A549 (cell line): ENCODE data around the gene NTN1. TPM values are rescaled to one million over a fixed set of nuclear protein-coding genes. Genes with fewer than 3 reads are reported as not detected.

ENCODE experiments used
- ATAC-seq, 2 experiments: fragments of 200-7000 bp in 1 of 2; fragments of >200 bp in 1 of 2; cut with Nextera tagmentation in 1 of 2; cut with Tn5 transposase in 1 of 2; 3 replicates each; pipeline versions ENCODE4 v1.8.0 to v1.9.1; 2018 to 2020; ENCODE audit warnings: mild to moderate bottlenecking in 1 of 2, moderate library complexity in 1 of 2
- CTCF ChIA-PET: fragments of 300-600 bp; sonication (Branson Sonifier 250); formaldehyde crosslinking; extraction: SDS; loops from one replicate; lab custom pipeline; 2021; ENCODE audit warnings: antibody characterized with exemption, inconsistent platforms; lab: Yijun Ruan, JAX
- POLR2A ChIA-PET: fragments of 350-600 bp; formaldehyde crosslinking; extraction: SDS; loops from one replicate; lab custom pipeline; 2021; ENCODE audit warnings: antibody characterized with exemption, inconsistent platforms; lab: Yijun Ruan, JAX
- DNase-seq, 2 experiments: peaks; one replicate each; pipeline versions ENCODE4 v3.0.0 to v3.0.0-alpha.2; 2011 to 2016; ENCODE audit warnings: low read depth in 1 of 2, low spot score in 1 of 2
- FAIRE-seq: peaks from 2 replicates; lab custom pipeline; 2011; peaks lifted over from hg19 to GRCh38; lab: Jason Lieb, UNC
- H3K27ac ChIP-seq, 2 experiments: fragments of >200 bp; sonication (Bioruptor Twin); formaldehyde crosslinking; 3 replicates each; pipeline ENCODE4 v1.5.1; 2016 to 2017
- H3K4me1 ChIP-seq: fragments of >200 bp; sonication (Bioruptor Twin); formaldehyde crosslinking; 3 replicates; pipeline ENCODE4 v1.6.1; 2016
- H3K4me2 ChIP-seq: fragments of >200 bp; sonication (Bioruptor Twin); formaldehyde crosslinking; 3 replicates; pipeline ENCODE4 v1.6.1; 2016
- H3K4me3 ChIP-seq: fragments of >200 bp; sonication (Bioruptor Twin); formaldehyde crosslinking; 3 replicates; pipeline ENCODE4 v1.5.1; 2016
- H3K9me3 ChIP-seq: fragments of >200 bp; sonication (Bioruptor Twin); formaldehyde crosslinking; 3 replicates; pipeline ENCODE4 v1.6.1; 2016
- CHD4 ChIP-seq: fragments of 200-600 bp; sonication (generic); IDR thresholded peaks from 2 replicates; pipeline ENCODE4 v1.6.1; 2016; ENCODE audit warnings: antibody characterized with exemption, mild to moderate bottlenecking, borderline replicate concordance
- EHF ChIP-seq: fragments of 250-450 bp; sonication (Bioruptor Pico); IDR thresholded peaks from 2 replicates; pipeline ENCODE4 v1.5.0; 2020; ENCODE audit warnings: mild to moderate bottlenecking
- FOSL2 ChIP-seq, 2 experiments: fragments of 450-650 bp in 1 of 2; fragments of >200 bp in 1 of 2; sonication (Bioruptor Twin) in 1 of 2; formaldehyde crosslinking; IDR thresholded peaks; 2 replicates each; pipeline versions ENCODE4 v1.5.0 to v1.6.1; 2016 to 2020; ENCODE audit warnings: mild to moderate bottlenecking in 1 of 2, moderate library complexity in 1 of 2
- FOXS1 ChIP-seq: fragments of 250-450 bp; sonication (Bioruptor Pico); IDR thresholded peaks from 2 replicates; pipeline ENCODE4 v1.5.0; 2020; ENCODE audit warnings: mild to moderate bottlenecking, moderate library complexity
- GATA3 ChIP-seq: IDR thresholded peaks from 2 replicates; pipeline ENCODE4 v1.6.1; 2012; ENCODE audit warnings: borderline replicate concordance
- HOXB5 ChIP-seq: fragments of 250-450 bp; sonication (Bioruptor Pico); IDR thresholded peaks from 2 replicates; pipeline ENCODE4 v1.5.0; 2020; ENCODE audit warnings: mild to moderate bottlenecking, moderate library complexity
- JUN ChIP-seq, 2 experiments: fragments of >200 bp; sonication (Bioruptor Twin); formaldehyde crosslinking; IDR thresholded peaks; 2 replicates in 1 of 2; 3 replicates in 1 of 2; pipeline ENCODE4 v1.6.1; 2016 to 2017
- KDM5A ChIP-seq: fragments of 200-600 bp; sonication (generic); IDR thresholded peaks from 2 replicates; pipeline ENCODE4 v1.6.1; 2016; ENCODE audit warnings: antibody characterized with exemption, mild to moderate bottlenecking
- MAZ ChIP-seq: fragments of 150-350 bp; IDR thresholded peaks from 2 replicates; pipeline ENCODE4 v1.6.1; 2014; ENCODE audit warnings: antibody characterized with exemption, low read depth, low read length, borderline replicate concordance
- NR3C1 ChIP-seq: fragments of >200 bp; sonication (Bioruptor Twin); formaldehyde crosslinking; IDR thresholded peaks from 3 replicates; pipeline ENCODE4 v1.6.1; 2017
- PHF8 ChIP-seq: fragments of 200-600 bp; sonication (generic); IDR thresholded peaks from 2 replicates; pipeline ENCODE4 v1.6.1; 2016; ENCODE audit warnings: low read depth, mild to moderate bottlenecking, antibody characterized with exemption, moderate library complexity, borderline replicate concordance
- RAD21 ChIP-seq, 2 experiments: fragments of >200 bp in 1 of 2; sonication (Bioruptor Twin) in 1 of 2; formaldehyde crosslinking in 1 of 2; IDR thresholded peaks in 1 of 2; conservative IDR thresholded peaks in 1 of 2; 2 replicates in 1 of 2; 3 replicates in 1 of 2; pipeline ENCODE4 v1.6.1; 2012 to 2018; ENCODE audit warnings: inconsistent platforms in 1 of 2
- SMC3 ChIP-seq: fragments of >200 bp; sonication (Bioruptor Twin); formaldehyde crosslinking; IDR thresholded peaks from 3 replicates; pipeline ENCODE4 v1.6.1; 2018; ENCODE audit warnings: inconsistent platforms
- TFCP2L1 ChIP-seq: fragments of 250-450 bp; sonication (Bioruptor Pico); IDR thresholded peaks from 2 replicates; pipeline ENCODE4 v1.5.0; 2021; ENCODE audit warnings: mild to moderate bottlenecking
- WGBS: methylation state at CpG from one replicate; pipeline ENCODE4 v1.1.6; 2017; ENCODE audit errors: missing lambda C conversion rate; 5-methylcytosine and 5-hydroxymethylcytosine counted together
- polyA plus RNA-seq, 4 experiments: library from polyadenylated mRNA; depleted of rRNA in 3 of 4; stranded (reverse); fragments of >200 nt; fragmentation: RNase III in 1 of 4; extraction: RNeasy Plus Mini Kit Qiagen cat#74134 plus additional on column Dnase treatment in 1 of 4; gene quantifications; 2 replicates in 3 of 4; 3 replicates in 1 of 4; pipeline ENCODE4 v1.2.3, GENCODE V29; 2011 to 2017
- TF ChIP-seq, protein P1 (sequence below): fragments of >200 bp; sonication (Bioruptor Twin); formaldehyde crosslinking; IDR thresholded peaks from 3 replicates; pipeline ENCODE4 v1.6.1; 2016
- TF ChIP-seq, protein P2 (sequence below): IDR thresholded peaks from 2 replicates; pipeline ENCODE4 v1.6.1; 2012
- TF ChIP-seq, protein P3 (sequence below): IDR thresholded peaks from 2 replicates; pipeline ENCODE4 v1.6.1; 2012
- TF ChIP-seq, protein P4 (sequence below): fragments of 250-450 bp; sonication (Bioruptor Pico); IDR thresholded peaks from 2 replicates; pipeline ENCODE4 v1.5.0; 2021; ENCODE audit warnings: mild to moderate bottlenecking, moderate library complexity, borderline replicate concordance
- TF ChIP-seq, protein P5 (sequence below): fragments of 200-600 bp; sonication (generic); IDR thresholded peaks from 2 replicates; pipeline ENCODE4 v1.6.1; 2016; ENCODE audit warnings: antibody characterized with exemption, mild to moderate bottlenecking, moderate library complexity
- TF ChIP-seq, protein P6 (sequence below): fragments of 150-350 bp; IDR thresholded peaks from 2 replicates; pipeline ENCODE4 v1.6.1; 2014; ENCODE audit warnings: low read depth, mild to moderate bottlenecking, low read length

NTN1 gene
- polyA plus RNA-seq, 2 of the 4 experiments (the other 2 are of a cell fraction), result 0.12 to 0.13 TPM

DNA sequence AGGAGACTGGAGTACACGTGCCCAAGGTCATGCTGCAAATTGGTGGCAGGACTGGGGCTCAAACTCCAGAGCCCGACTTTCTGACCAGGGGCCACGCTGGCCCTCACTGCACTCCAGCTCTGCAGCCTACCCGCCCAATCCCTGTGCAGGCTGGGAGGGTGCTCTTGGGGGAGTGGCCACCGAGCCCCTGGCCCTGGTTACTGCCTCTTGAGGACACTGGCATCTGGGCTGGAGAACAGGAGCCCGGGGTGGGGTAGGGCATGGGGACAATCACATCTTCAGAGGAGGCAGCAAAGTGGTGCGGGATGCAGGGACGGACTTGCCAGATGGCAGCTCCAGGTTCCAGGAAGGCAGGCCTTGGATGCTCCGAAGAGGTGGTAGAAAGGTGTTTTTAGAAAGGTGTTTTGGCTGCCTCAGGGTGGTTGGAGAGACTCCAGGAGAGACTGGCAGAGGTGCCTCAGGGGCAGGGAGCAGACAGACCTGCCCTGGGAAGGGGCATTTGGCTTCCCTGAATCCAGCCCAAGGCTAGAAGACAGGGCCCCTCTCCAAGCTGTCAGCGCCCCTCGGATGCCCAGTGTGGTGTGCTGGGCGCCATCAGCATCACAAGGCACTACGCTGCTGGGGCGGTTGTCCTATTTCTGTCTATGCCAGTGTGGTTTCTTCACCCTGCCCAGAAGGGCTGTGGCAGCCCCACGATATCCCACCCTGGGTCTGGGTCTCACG is 220.6 kb downstream of the NTN1 start:
- peaks cover 14% of the 10 kb centered on the region; the same call in 2 of the 3 replicates for H3K4me1 ChIP-seq
- FAIRE-seq (no peak), ATAC-seq (peak in 1 of 2 experiments; percentile 5; a peak in 2 of 6 replicates), DNase-seq (no peak)
- no peak overlapping the region for H3K4me2 ChIP-seq
- CTCF ChIA-PET, result interaction anchor here (1.3 kb wide), 1 partner anchor 280 kb away, joined by 4 read pairs; no protein-coding TSS in a partner anchor
- H3K4me3 ChIP-seq, result no peak overlapping the region
- 84% methylated on average over 11 of the region's 16 CpGs for WGBS
- no peaks in the 10 kb centered on the region for H3K9me3 ChIP-seq
- H3K27ac ChIP-seq, result no peak overlapping the region
- POLR2A ChIA-PET, result no interaction called here
- TF ChIP-seq EHF, result no peak
- TF ChIP-seq RAD21 (conservative IDR thresholded peaks at IDR 0.05 in 1 of 2, IDR thresholded peaks at IDR 0.05 in 1 of 2), result no peak
- no peak for TF ChIP-seq SMC3
- TF ChIP-seq, protein P1, sequence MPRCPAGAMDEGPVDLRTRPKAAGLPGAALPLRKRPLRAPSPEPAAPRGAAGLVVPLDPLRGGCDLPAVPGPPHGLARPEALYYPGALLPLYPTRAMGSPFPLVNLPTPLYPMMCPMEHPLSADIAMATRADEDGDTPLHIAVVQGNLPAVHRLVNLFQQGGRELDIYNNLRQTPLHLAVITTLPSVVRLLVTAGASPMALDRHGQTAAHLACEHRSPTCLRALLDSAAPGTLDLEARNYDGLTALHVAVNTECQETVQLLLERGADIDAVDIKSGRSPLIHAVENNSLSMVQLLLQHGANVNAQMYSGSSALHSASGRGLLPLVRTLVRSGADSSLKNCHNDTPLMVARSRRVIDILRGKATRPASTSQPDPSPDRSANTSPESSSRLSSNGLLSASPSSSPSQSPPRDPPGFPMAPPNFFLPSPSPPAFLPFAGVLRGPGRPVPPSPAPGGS, result no peak
- no peak for TF ChIP-seq NR3C1
- TF ChIP-seq GATA3, result no peak
- no peak for TF ChIP-seq MAZ
- TF ChIP-seq, protein P2, sequence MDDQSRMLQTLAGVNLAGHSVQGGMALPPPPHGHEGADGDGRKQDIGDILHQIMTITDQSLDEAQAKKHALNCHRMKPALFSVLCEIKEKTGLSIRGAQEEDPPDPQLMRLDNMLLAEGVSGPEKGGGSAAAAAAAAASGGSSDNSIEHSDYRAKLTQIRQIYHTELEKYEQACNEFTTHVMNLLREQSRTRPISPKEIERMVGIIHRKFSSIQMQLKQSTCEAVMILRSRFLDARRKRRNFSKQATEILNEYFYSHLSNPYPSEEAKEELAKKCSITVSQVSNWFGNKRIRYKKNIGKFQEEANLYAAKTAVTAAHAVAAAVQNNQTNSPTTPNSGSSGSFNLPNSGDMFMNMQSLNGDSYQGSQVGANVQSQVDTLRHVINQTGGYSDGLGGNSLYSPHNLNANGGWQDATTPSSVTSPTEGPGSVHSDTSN, result no peak
- no peak for TF ChIP-seq TFCP2L1
- no peak for TF ChIP-seq FOXS1
- TF ChIP-seq, protein P3, sequence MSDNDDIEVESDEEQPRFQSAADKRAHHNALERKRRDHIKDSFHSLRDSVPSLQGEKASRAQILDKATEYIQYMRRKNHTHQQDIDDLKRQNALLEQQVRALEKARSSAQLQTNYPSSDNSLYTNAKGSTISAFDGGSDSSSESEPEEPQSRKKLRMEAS, result no peak
- TF ChIP-seq, protein P4, sequence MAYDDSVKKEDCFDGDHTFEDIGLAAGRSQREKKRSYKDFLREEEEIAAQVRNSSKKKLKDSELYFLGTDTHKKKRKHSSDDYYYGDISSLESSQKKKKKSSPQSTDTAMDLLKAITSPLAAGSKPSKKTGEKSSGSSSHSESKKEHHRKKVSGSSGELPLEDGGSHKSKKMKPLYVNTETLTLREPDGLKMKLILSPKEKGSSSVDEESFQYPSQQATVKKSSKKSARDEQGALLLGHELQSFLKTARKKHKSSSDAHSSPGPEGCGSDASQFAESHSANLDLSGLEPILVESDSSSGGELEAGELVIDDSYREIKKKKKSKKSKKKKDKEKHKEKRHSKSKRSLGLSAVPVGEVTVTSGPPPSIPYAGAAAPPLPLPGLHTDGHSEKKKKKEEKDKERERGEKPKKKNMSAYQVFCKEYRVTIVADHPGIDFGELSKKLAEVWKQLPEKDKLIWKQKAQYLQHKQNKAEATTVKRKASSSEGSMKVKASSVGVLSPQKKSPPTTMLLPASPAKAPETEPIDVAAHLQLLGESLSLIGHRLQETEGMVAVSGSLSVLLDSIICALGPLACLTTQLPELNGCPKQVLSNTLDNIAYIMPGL (CRISPR knock-in tag), result no peak
- no peak for TF ChIP-seq CHD4
- TF ChIP-seq KDM5A, result no peak
- TF ChIP-seq, protein P5, sequence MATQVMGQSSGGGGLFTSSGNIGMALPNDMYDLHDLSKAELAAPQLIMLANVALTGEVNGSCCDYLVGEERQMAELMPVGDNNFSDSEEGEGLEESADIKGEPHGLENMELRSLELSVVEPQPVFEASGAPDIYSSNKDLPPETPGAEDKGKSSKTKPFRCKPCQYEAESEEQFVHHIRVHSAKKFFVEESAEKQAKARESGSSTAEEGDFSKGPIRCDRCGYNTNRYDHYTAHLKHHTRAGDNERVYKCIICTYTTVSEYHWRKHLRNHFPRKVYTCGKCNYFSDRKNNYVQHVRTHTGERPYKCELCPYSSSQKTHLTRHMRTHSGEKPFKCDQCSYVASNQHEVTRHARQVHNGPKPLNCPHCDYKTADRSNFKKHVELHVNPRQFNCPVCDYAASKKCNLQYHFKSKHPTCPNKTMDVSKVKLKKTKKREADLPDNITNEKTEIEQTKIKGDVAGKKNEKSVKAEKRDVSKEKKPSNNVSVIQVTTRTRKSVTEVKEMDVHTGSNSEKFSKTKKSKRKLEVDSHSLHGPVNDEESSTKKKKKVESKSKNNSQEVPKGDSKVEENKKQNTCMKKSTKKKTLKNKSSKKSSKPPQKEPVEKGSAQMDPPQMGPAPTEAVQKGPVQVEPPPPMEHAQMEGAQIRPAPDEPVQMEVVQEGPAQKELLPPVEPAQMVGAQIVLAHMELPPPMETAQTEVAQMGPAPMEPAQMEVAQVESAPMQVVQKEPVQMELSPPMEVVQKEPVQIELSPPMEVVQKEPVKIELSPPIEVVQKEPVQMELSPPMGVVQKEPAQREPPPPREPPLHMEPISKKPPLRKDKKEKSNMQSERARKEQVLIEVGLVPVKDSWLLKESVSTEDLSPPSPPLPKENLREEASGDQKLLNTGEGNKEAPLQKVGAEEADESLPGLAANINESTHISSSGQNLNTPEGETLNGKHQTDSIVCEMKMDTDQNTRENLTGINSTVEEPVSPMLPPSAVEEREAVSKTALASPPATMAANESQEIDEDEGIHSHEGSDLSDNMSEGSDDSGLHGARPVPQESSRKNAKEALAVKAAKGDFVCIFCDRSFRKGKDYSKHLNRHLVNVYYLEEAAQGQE, result no peak
- TF ChIP-seq, protein P6, sequence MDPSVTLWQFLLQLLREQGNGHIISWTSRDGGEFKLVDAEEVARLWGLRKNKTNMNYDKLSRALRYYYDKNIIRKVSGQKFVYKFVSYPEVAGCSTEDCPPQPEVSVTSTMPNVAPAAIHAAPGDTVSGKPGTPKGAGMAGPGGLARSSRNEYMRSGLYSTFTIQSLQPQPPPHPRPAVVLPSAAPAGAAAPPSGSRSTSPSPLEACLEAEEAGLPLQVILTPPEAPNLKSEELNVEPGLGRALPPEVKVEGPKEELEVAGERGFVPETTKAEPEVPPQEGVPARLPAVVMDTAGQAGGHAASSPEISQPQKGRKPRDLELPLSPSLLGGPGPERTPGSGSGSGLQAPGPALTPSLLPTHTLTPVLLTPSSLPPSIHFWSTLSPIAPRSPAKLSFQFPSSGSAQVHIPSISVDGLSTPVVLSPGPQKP, result no peak
- no peak for TF ChIP-seq HOXB5 (CRISPR knock-in tag)
- TF ChIP-seq JUN (IDR thresholded peaks at IDR 0.05), result no peak
- TF ChIP-seq FOSL2 (IDR thresholded peaks at IDR 0.05), result no peak
- TF ChIP-seq FOSL2 (CRISPR knock-in tag; IDR thresholded peaks at IDR 0.05), result no peak
- no peak for TF ChIP-seq PHF8
